ENCODE results near the gene ZSCAN9. TPM values are rescaled to one million over a fixed set of nuclear protein-coding genes. Genes with fewer than 3 reads are reported as not detected.

ZSCAN9 gene
- total and polyA plus RNA-seq, 2 of the 8 experiments (the other 6 are each of a cell fraction or from before 2014, with no cell fraction given): 10.8 to 13.6 TPM

GRCh38 chr6:28257042-28257441 lies 32.0 kb downstream of the ZSCAN9 start:
- Histone ChIP-seq H3K4me3 (ENCODE audit: extremely low read depth in 1 of 4, insufficient read depth in 2 of 4, low read depth in 3 of 4, low read length in 4 of 4) (no peak overlapping the region), H3K27ac (ENCODE audit: low read depth, low read length) (no peak overlapping the region), H2AFZ (ENCODE audit: low read length) (no peak overlapping the region), H3K56ac (replicated peaks; ENCODE audit: insufficient read length, low read depth, low read length) (no peak overlapping the region), H2BK12ac (ENCODE audit: low read depth, low read length) (no peak overlapping the region), H3K14ac (ENCODE audit: insufficient read length) (no peak overlapping the region), H3K23ac (ENCODE audit: insufficient read length) (no peak overlapping the region), H4K91ac (replicated peaks; ENCODE audit: insufficient read length, low read length) (no peak overlapping the region), H3K79me1 (ENCODE audit: low read depth, low read length) (no peaks in the 10 kb centered on the region), H3K4me2 (ENCODE audit: insufficient read depth in 1 of 2, low read depth in 2 of 2, low read length in 2 of 2) (no peak overlapping the region), H3K36me3 (ENCODE audit: control insufficient read depth in 2 of 4, insufficient read depth in 4 of 4, low read length in 3 of 4) (no peaks in the 10 kb centered on the region), H3K18ac (ENCODE audit: extremely low read depth, low read length) (no peak overlapping the region), H4K20me1 (replicated peaks in 1 of 2; ENCODE audit: control insufficient read depth in 1 of 2, insufficient read depth in 2 of 2, low read length in 2 of 2) (no peaks in the 10 kb centered on the region), H3K4me1 (replicated peaks in 1 of 4; ENCODE audit: control insufficient read depth in 3 of 4, insufficient read depth in 4 of 4, low read length in 3 of 4) (peaks cover 0 to 2% (median 1%) of the 10 kb centered on the region in 4 experiments; a peak in 1 of 7 replicates), H4K8ac (ENCODE audit: extremely low read depth, insufficient read depth, low read length) (no peak overlapping the region), H3K9ac (replicated peaks in 1 of 4; ENCODE audit: extremely low read depth in 1 of 4, low read depth in 3 of 4, low read length in 3 of 4) (no peak overlapping the region), H2BK5ac (ENCODE audit: low read depth, low read length) (no peak overlapping the region), H2BK15ac (ENCODE audit: low read length) (no peak overlapping the region), H2AK5ac (ENCODE audit: low read depth, low read length) (no peak overlapping the region), H3K23me2 (ENCODE audit: low read depth, low read length) (no peaks in the 10 kb centered on the region), H3K4ac (replicated peaks; ENCODE audit: insufficient read length, low read depth, low read length) (no peak overlapping the region), H4K5ac (ENCODE audit: insufficient read length, low read depth, low read length) (no peak overlapping the region), H3K9me3 (ENCODE audit: insufficient read depth in 2 of 2, low read depth in 1 of 2, low read length in 1 of 2) (no peaks in the 10 kb centered on the region), H2BK120ac (replicated peaks; ENCODE audit: low read depth, low read length) (no peak overlapping the region), H2BK20ac (ENCODE audit: low read length) (no peak overlapping the region), H3K79me2 (ENCODE audit: control insufficient read depth in 1 of 2, insufficient read depth in 2 of 2, low read length in 2 of 2) (no peaks in the 10 kb centered on the region), H3K27me3 (replicated peaks in 1 of 4; ENCODE audit: control insufficient read depth in 3 of 4, extremely low read depth in 1 of 4, insufficient read depth in 3 of 4, low read length in 3 of 4) (0 out of 7 replicates have a peak, but pooled peaks cover 0 to 3% (median 0%) of the 10 kb centered on the region in 4 experiments)
- no peak for DNase-seq (ENCODE audit: low read depth in 1 of 2, low spot score in 2 of 2)
- ChIA-PET CTCF (ENCODE audit: partially characterized antibody) (no interaction called here), POLR2A (ENCODE audit: partially characterized antibody) (interaction anchor here (1.6 kb wide), 1 partner anchor 11 kb away, joined by 4 read pairs; no protein-coding TSS in a partner anchor)
- no peak for FAIRE-seq
- 0% methylated on average over 1 of the region's 1 CpG; no CpG with 5 or more reads in 1 of the 2 experiments for WGBS, 2 experiments (ENCODE audit: extremely low coverage in 1 of 2, insufficient coverage in 1 of 2, insufficient read length in 1 of 2, insufficient replicate concordance in 2 of 2, low coverage in 1 of 2, low lambda C conversion rate in 2 of 2, missing lambda C conversion rate in 1 of 2)
- TF ChIP-seq KDM5A (IDR thresholded peaks at IDR 0.05; ENCODE audit: low read length): no peak
- no peak for TF ChIP-seq PHF8 (conservative IDR thresholded peaks at IDR 0.05; ENCODE audit: low read depth, low read length)
- no peak for TF ChIP-seq TAF1 (IDR thresholded peaks at IDR 0.05; ENCODE audit: low read depth, low read length)
- no peak for TF ChIP-seq SP1 (IDR thresholded peaks at IDR 0.05; ENCODE audit: low read depth, low read length)
- no peak for TF ChIP-seq SP4 (IDR thresholded peaks at IDR 0.05; ENCODE audit: low read length)
- TF ChIP-seq USF2 (IDR thresholded peaks at IDR 0.05; ENCODE audit: low read length): no peak
- no peak for TF ChIP-seq CTBP2 (IDR thresholded peaks at IDR 0.05; ENCODE audit: borderline replicate concordance, insufficient read depth, insufficient read length, low read length)
- TF ChIP-seq CBX5 (IDR thresholded peaks at IDR 0.05; ENCODE audit: low read depth, low read length): no peak
- TF ChIP-seq KDM1A (IDR thresholded peaks at IDR 0.05; ENCODE audit: borderline replicate concordance, low read length): no peak
- no peak for TF ChIP-seq ASH2L (IDR thresholded peaks at IDR 0.05; ENCODE audit: low read length)
- TF ChIP-seq TAF7 (optimal IDR thresholded peaks at IDR 0.05; ENCODE audit: borderline replicate concordance, low read depth, low read length): no peak
- TF ChIP-seq CBX8 (IDR thresholded peaks at IDR 0.05; ENCODE audit: borderline replicate concordance, low read depth, low read length): no peak
- no peak for TF ChIP-seq KDM4A (IDR thresholded peaks at IDR 0.05; ENCODE audit: low read depth, low read length, severe bottlenecking)

Data from H1 (cell line).